WERI-Rb-1 (cell line): ENCODE data around the gene SPEM3.

Experiments used
- DNase-seq: peaks from one replicate; pipeline ENCODE4 v3.0.0-alpha.2; 2020
- H3K27ac ChIP-seq: fragments of 250-450 bp; sonication (Bioruptor Pico); 2 replicates; pipeline ENCODE4 v1.5.1; 2020; ENCODE audit warnings: mild to moderate bottlenecking, moderate library complexity
- H3K27me3 ChIP-seq: fragments of 250-450 bp; sonication (Bioruptor Pico); 2 replicates; pipeline ENCODE4 v1.5.1; 2021; ENCODE audit warnings: mild to moderate bottlenecking, low read depth, moderate library complexity; ENCODE audit not compliant: insufficient read depth, severe bottlenecking
- H3K36me3 ChIP-seq: fragments of 250-450 bp; sonication (Bioruptor Pico); 2 replicates; pipeline ENCODE4 v1.5.1; 2020; ENCODE audit warnings: mild to moderate bottlenecking, moderate library complexity
- H3K4me3 ChIP-seq: 2 replicates; pipeline ENCODE4 v1.5.1; 2011; ENCODE audit warnings: low read depth, mild to moderate bottlenecking, control low read depth, low read length
- H3K9me3 ChIP-seq: fragments of 250-450 bp; sonication (Bioruptor Pico); 2 replicates; pipeline ENCODE4 v1.5.1; 2021; ENCODE audit warnings: mild to moderate bottlenecking, moderate library complexity; ENCODE audit not compliant: severe bottlenecking
- CTCF ChIP-seq: IDR thresholded peaks from 2 replicates; pipeline ENCODE4 v1.5.1; 2011; ENCODE audit warnings: low read depth, mild to moderate bottlenecking, control low read depth, inconsistent platforms, low read length

The SPEM3 gene

GRCh38 chr17:7462474-7463371 lies 34.1 kb downstream of the SPEM3 start:
- Histone ChIP-seq H3K9me3 (no peaks in the 10 kb centered on the region), H3K4me3 (no peak overlapping the region), H3K27ac (no peak overlapping the region), H3K27me3 (no peaks in the 10 kb centered on the region), H3K36me3 (peaks cover 29% of the 10 kb centered on the region)
- no peak for TF ChIP-seq CTCF
- no peak for DNase-seq

GRCh38 chr17:7463372-7463846 lies 34.8 kb downstream of the SPEM3 start:
- Histone ChIP-seq H3K27me3 (no peaks in the 10 kb centered on the region), H3K4me3 (no peak overlapping the region), H3K36me3 (peaks cover 29% of the 10 kb centered on the region), H3K9me3 (no peaks in the 10 kb centered on the region), H3K27ac (no peak overlapping the region)
- no peak for DNase-seq
- no peak for TF ChIP-seq CTCF

- Histone ChIP-seq H3K36me3 (peaks cover 29% of the 10 kb centered on the region), H3K4me3 (no peak overlapping the region), H3K9me3 (no peaks in the 10 kb centered on the region), H3K27ac (no peak overlapping the region), H3K27me3 (no peaks in the 10 kb centered on the region)
- DNase-seq: no peak
- no peak for TF ChIP-seq CTCF
These were observed 35.4 kb downstream of the SPEM3 start for GRCh38 chr17:7464081-7464480.

GRCh38 chr17:7465597-7466275 lies 37.1 kb downstream of the SPEM3 start:
- peaks cover 29% of the 10 kb centered on the region for H3K36me3 ChIP-seq
- no peak for TF ChIP-seq CTCF
- DNase-seq: no peak
- no peaks in the 10 kb centered on the region for H3K27me3 ChIP-seq
- no peaks in the 10 kb centered on the region for H3K9me3 ChIP-seq
- no peak overlapping the region for H3K4me3 ChIP-seq
- H3K27ac ChIP-seq: no peak overlapping the region

GRCh38 chr17:7466318-7466638 lies 37.6 kb downstream of the SPEM3 start:
- H3K27ac ChIP-seq: no peak overlapping the region
- H3K4me3 ChIP-seq: no peak overlapping the region
- H3K27me3 ChIP-seq: no peaks in the 10 kb centered on the region
- TF ChIP-seq CTCF: no peak
- H3K9me3 ChIP-seq: no peaks in the 10 kb centered on the region
- no peak for DNase-seq
- H3K36me3 ChIP-seq: peaks cover 29% of the 10 kb centered on the region
